DND-41 (cell line): ENCODE results near the gene FUT1.

Experiments used
- ATAC-seq: fragments of 200-7000 bp; cut with Tn5 transposase; 3 replicates; pipeline ENCODE4 v1.9.1; 2021; ENCODE audit warnings: low read depth; ENCODE audit not compliant: insufficient read depth
- DNase-seq: peaks from one replicate; pipeline ENCODE4 v3.0.0-alpha.2; 2020
- H2AFZ ChIP-seq: 2 replicates; pipeline ENCODE4 v1.6.0; 2012; ENCODE audit warnings: low read depth, low read length
- H3K27ac ChIP-seq: 2 replicates; pipeline ENCODE4 v1.5.1; 2012; ENCODE audit warnings: low read length, inconsistent platforms
- H3K27me3 ChIP-seq: fragments of 200-600 bp; sonication (generic); 2 replicates; pipeline ENCODE4 v1.6.0; 2012; ENCODE audit warnings: low read length, mild to moderate bottlenecking, inconsistent platforms; ENCODE audit not compliant: insufficient read depth, poor library complexity
- H3K36me3 ChIP-seq: 2 replicates; pipeline ENCODE4 v1.5.1; 2012; ENCODE audit warnings: low read length, inconsistent platforms; ENCODE audit not compliant: insufficient read depth
- H3K4me1 ChIP-seq: 2 replicates; pipeline ENCODE4 v1.5.1; 2012; ENCODE audit warnings: mild to moderate bottlenecking, low read length; ENCODE audit not compliant: insufficient read depth
- H3K4me2 ChIP-seq: 2 replicates; pipeline ENCODE4 v1.6.0; 2012; ENCODE audit warnings: mild to moderate bottlenecking, moderate library complexity, low read length, inconsistent platforms; ENCODE audit not compliant: insufficient read depth
- H3K4me3 ChIP-seq, 2 experiments: fragments of 200-600 bp in 1 of 2; shearing (Covaris generic) in 1 of 2; 2 replicates each; pipeline ENCODE4 v1.5.1; 2012 to 2016; ENCODE audit warnings: inconsistent platforms in 2 of 2, low read length in 2 of 2, mild to moderate bottlenecking in 2 of 2, low read depth in 1 of 2, moderate library complexity in 1 of 2
- H3K79me2 ChIP-seq: 2 replicates; pipeline ENCODE4 v1.6.0; 2012; ENCODE audit warnings: low read length, inconsistent platforms; ENCODE audit not compliant: insufficient read depth
- H3K9ac ChIP-seq: 2 replicates; pipeline ENCODE4 v1.6.0; 2012; ENCODE audit warnings: low read depth, mild to moderate bottlenecking, inconsistent platforms, low read length, moderate library complexity
- H3K9me3 ChIP-seq: 2 replicates; pipeline ENCODE4 v1.5.1; 2012; ENCODE audit warnings: low read length, moderate library complexity, mild to moderate bottlenecking, inconsistent platforms; ENCODE audit not compliant: insufficient read depth, severe bottlenecking
- H4K20me1 ChIP-seq: 2 replicates; pipeline ENCODE4 v1.6.0; 2012; ENCODE audit warnings: low read length; ENCODE audit not compliant: insufficient read depth
- EZH2 ChIP-seq: IDR thresholded peaks from 3 replicates; pipeline ENCODE4 v1.6.1; 2012; ENCODE audit warnings: borderline replicate concordance, low read depth, mild to moderate bottlenecking, moderate library complexity, low read length, inconsistent platforms; ENCODE audit not compliant: severe bottlenecking
- TF ChIP-seq, protein P1 (sequence below): IDR thresholded peaks from 2 replicates; pipeline ENCODE4 v1.5.1; 2012; ENCODE audit warnings: borderline replicate concordance, low read length, moderate library complexity, mild to moderate bottlenecking; ENCODE audit not compliant: poor library complexity, severe bottlenecking; ENCODE audit errors: extremely low read depth

FUT1 gene

DNA sequence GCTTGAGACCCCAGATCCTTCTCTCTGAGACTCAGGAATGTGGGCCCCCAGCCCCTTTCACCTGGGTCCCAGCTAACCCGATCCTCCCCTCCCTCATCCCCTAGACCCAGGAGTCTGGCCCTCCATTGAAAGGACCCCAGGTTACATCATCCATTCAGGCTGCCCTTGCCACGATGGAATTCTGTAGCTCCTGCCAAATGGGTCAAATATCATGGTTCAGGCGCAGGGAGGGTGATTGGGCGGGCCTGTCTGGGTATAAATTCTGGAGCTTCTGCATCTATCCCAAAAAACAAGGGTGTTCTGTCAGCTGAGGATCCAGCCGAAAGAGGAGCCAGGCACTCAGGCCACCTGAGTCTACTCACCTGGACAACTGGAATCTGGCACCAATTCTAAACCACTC is 3.3 kb upstream of the FUT1 start:
- Histone ChIP-seq H3K27ac (no peak overlapping the region), H4K20me1 (no peaks in the 10 kb centered on the region)
- no peak for ATAC-seq

DNA sequence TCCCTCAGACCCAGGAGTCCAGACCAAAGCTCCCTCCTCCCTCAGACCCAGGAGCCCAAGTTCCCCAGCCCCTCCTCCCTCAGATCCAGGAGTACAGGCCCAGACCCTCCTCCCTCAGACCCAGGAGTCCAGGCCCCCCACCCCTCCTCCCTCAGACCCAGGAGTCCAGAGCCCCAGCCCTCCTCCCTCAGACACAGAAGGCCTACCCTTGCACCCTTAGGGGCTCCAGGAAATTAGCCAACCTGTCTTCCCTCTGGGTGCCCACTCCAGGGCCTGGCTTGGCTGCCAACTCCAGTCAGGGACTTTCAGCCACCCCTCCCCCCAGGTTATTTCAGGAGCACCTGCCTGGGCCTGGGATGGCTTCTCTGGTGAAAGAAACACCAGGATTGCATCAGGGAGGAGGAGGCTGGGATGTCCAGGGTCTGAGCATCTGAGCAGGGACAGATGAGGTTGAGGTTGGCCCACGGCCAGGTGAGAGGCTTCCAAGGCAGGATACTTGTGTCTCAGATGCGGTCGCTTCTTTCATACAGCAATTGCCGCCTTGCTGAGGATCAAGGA is 2.7 kb upstream of the FUT1 start, which contains the start of gene FGF21:
TSS of gene FGF21 (plus strand) at position 441 of the 558 bp plus-strand sequence. CDS start 713 bp downstream, outside the sequence.
- Histone ChIP-seq H3K9me3 (no peaks in the 10 kb centered on the region), H2AFZ (no peak within 1 kb of the TSS), H3K27me3 (peaks cover 16% of the 10 kb centered on the region), H3K79me2 (no peaks in the 10 kb centered on the region), H3K27ac (no peak within 1 kb of the TSS), H3K9ac (no peak within 1 kb of the TSS), H3K4me1 (peaks cover 10% of the 10 kb centered on the region), H4K20me1 (no peaks in the 10 kb centered on the region), H3K36me3 (no peaks in the 10 kb centered on the region), H3K4me2 (no peak within 1 kb of the TSS), H3K4me3 (no peak within 1 kb of the TSS)
- ATAC-seq (no peak), DNase-seq (no peak)
- TF ChIP-seq EZH2, result no peak
- TF ChIP-seq, protein P1, sequence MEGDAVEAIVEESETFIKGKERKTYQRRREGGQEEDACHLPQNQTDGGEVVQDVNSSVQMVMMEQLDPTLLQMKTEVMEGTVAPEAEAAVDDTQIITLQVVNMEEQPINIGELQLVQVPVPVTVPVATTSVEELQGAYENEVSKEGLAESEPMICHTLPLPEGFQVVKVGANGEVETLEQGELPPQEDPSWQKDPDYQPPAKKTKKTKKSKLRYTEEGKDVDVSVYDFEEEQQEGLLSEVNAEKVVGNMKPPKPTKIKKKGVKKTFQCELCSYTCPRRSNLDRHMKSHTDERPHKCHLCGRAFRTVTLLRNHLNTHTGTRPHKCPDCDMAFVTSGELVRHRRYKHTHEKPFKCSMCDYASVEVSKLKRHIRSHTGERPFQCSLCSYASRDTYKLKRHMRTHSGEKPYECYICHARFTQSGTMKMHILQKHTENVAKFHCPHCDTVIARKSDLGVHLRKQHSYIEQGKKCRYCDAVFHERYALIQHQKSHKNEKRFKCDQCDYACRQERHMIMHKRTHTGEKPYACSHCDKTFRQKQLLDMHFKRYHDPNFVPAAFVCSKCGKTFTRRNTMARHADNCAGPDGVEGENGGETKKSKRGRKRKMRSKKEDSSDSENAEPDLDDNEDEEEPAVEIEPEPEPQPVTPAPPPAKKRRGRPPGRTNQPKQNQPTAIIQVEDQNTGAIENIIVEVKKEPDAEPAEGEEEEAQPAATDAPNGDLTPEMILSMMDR, result no peak

More for the DNA sequence above, 3.3 kb upstream of the FUT1 start:
- Histone ChIP-seq H3K36me3 (no peaks in the 10 kb centered on the region), H3K9me3 (no peaks in the 10 kb centered on the region), H3K79me2 (no peaks in the 10 kb centered on the region), H3K4me3 (no peak overlapping the region), H2AFZ (no peak overlapping the region), H3K27me3 (peaks cover 16% of the 10 kb centered on the region), H3K4me2 (no peak overlapping the region), H3K9ac (no peak overlapping the region), H3K4me1 (peaks cover 10% of the 10 kb centered on the region)
- TF ChIP-seq, protein P1, result no peak
- no peak for TF ChIP-seq EZH2
- DNase-seq, result no peak

DNA sequence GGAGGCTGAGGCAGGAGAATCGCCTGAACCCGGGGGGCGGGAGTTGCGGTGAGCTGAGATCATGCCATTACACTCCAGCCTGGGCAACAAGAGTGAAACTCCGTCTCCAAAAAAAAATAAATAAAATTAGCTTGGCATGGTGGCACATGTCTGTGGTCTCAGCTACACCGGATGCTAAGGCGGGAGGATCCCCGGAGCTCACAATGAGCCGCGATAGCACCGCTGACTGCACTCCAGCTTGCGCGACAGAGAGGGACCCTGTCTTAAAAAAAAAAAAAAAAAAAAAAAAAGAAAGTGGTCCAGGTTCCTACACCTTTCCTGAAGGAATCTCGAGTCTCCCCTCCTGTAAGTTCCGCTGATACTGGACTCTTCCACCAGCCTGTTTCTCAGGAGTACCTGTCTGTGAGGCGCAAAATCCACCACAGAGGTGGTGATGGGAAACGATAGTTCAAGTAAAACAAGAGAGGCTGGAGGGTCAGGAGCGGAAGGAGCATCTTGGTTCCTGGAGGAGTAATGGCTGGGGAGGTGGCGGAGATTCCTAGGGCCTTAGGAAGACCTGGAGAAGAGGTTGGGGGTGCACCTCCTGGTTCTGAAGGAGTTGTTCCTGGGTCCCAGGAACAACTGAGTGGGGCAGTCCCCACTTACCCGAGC is 471 bp downstream of the FUT1 start:
- H3K9me3 ChIP-seq, result no peaks in the 10 kb centered on the region
- H3K4me1 ChIP-seq, result peaks cover 10% of the 10 kb centered on the region
- no peaks in the 10 kb centered on the region for H3K79me2 ChIP-seq
- H4K20me1 ChIP-seq, result no peaks in the 10 kb centered on the region
- peak overlapping the region in 1 of 2 experiments; percentile 27; a peak in 1 of 4 replicates for H3K4me3 ChIP-seq
- H2AFZ ChIP-seq, result peak overlapping the region; percentile 19; the same call in 1 of the 2 replicates
- no peak overlapping the region for H3K9ac ChIP-seq
- H3K4me2 ChIP-seq, result peak overlapping the region; percentile 51; the same call in 1 of the 2 replicates
- DNase-seq, result peak; percentile 49
- peak; percentile 76 for ATAC-seq
- TF ChIP-seq EZH2, result no peak
- TF ChIP-seq, protein P1, result no peak
- H3K36me3 ChIP-seq, result no peaks in the 10 kb centered on the region
- H3K27ac ChIP-seq, result no peak overlapping the region
- peaks cover 16% of the 10 kb centered on the region for H3K27me3 ChIP-seq
